Brain microvascular endothelial cell (primary cell): ENCODE data around the gene STXBP1.

Experiments used
- DNase-seq: peaks from one replicate; pipeline ENCODE4 v3.0.0-alpha.2; 2020
- H3K27ac ChIP-seq: fragments of 250-450 bp; sonication (Bioruptor Pico); 2 replicates; pipeline ENCODE4 v1.5.1; 2020; ENCODE audit warnings: mild to moderate bottlenecking, moderate library complexity
- H3K27me3 ChIP-seq: fragments of 250-450 bp; sonication (Bioruptor Pico); replicated peaks from 2 replicates; pipeline ENCODE4 v1.5.1; 2020; ENCODE audit warnings: mild to moderate bottlenecking
- H3K36me3 ChIP-seq: fragments of 250-450 bp; sonication (Bioruptor Pico); replicated peaks from 2 replicates; pipeline ENCODE4 v1.5.1; 2020; ENCODE audit warnings: mild to moderate bottlenecking
- H3K4me3 ChIP-seq: 2 replicates; pipeline ENCODE4 v1.5.1; 2011; ENCODE audit warnings: low read depth, mild to moderate bottlenecking, control low read depth, low read length, moderate library complexity
- CTCF ChIP-seq: IDR thresholded peaks from 2 replicates; pipeline ENCODE4 v1.5.1; 2011; ENCODE audit warnings: low read depth, mild to moderate bottlenecking, moderate library complexity, low read length, control low read depth, inconsistent platforms; ENCODE audit errors: missing control alignments
- in situ Hi-C: cut with HindIII; loops from 2 replicates; pipeline ENCODE4 v1.10.0; 2017; ENCODE audit warnings: low sequenced_read_pairs, low pct_ligation_motif_present

Gene STXBP1

GRCh38 chr9:127722055-127722745 is 110.1 kb downstream of the STXBP1 start:
- Histone ChIP-seq H3K27me3 (no peaks in the 10 kb centered on the region), H3K27ac (no peak overlapping the region), H3K36me3 (no peaks in the 10 kb centered on the region), H3K4me3 (no peak overlapping the region)
- in situ Hi-C loops = no loop called here
- DNase-seq = no peak
- no peak for TF ChIP-seq CTCF

GRCh38 chr9:127723013-127723412 is 110.9 kb downstream of the STXBP1 start:
- no peaks in the 10 kb centered on the region for H3K27me3 ChIP-seq
- in situ Hi-C loops = no loop called here
- H3K36me3 ChIP-seq = no peaks in the 10 kb centered on the region
- no peak overlapping the region for H3K4me3 ChIP-seq
- TF ChIP-seq CTCF = no peak
- DNase-seq = no peak
- no peak overlapping the region for H3K27ac ChIP-seq

- Histone ChIP-seq H3K27ac (no peak overlapping the region), H3K27me3 (no peaks in the 10 kb centered on the region), H3K4me3 (no peak overlapping the region), H3K36me3 (no peaks in the 10 kb centered on the region)
- peak; percentile 8 for TF ChIP-seq CTCF
- in situ Hi-C loops = no loop called here
- DNase-seq = peak; percentile 11
Observed at GRCh38 chr9:127723444-127723843, 111.4 kb downstream of the STXBP1 start.

- no peak for TF ChIP-seq CTCF
- H3K36me3 ChIP-seq = no peaks in the 10 kb centered on the region
- in situ Hi-C loops = no loop called here
- no peak overlapping the region for H3K4me3 ChIP-seq
- no peak overlapping the region for H3K27ac ChIP-seq
- DNase-seq = no peak
- H3K27me3 ChIP-seq = no peaks in the 10 kb centered on the region
Observed at GRCh38 chr9:127724012-127724411, 111.9 kb downstream of the STXBP1 start.

GRCh38 chr9:127726871-127727270 is 114.8 kb downstream of the STXBP1 start:
- in situ Hi-C loops = no loop called here
- Histone ChIP-seq H3K4me3 (no peak overlapping the region), H3K27ac (no peak overlapping the region), H3K27me3 (no peaks in the 10 kb centered on the region), H3K36me3 (no peaks in the 10 kb centered on the region)
- no peak for TF ChIP-seq CTCF
- no peak for DNase-seq

- DNase-seq = no peak
- Histone ChIP-seq H3K36me3 (no peaks in the 10 kb centered on the region), H3K27ac (no peak overlapping the region), H3K27me3 (no peaks in the 10 kb centered on the region), H3K4me3 (no peak overlapping the region)
- no peak for TF ChIP-seq CTCF
- in situ Hi-C loops = no loop called here
Observed at GRCh38 chr9:127728808-127729207, 116.7 kb downstream of the STXBP1 start.
